OCI-LY1 (cell line): ENCODE data around the gene SLBP.

Experiments used
- H2AFZ ChIP-seq: fragments of 200-600 bp; sonication (generic), shearing (Covaris generic); 2 replicates; pipeline ENCODE4 v1.6.0; 2014; ENCODE audit warnings: antibody characterized with exemption, mild to moderate bottlenecking, low read length
- H3F3A ChIP-seq: fragments of 200-600 bp; sonication (generic), shearing (Covaris generic); 2 replicates; pipeline ENCODE4 v1.6.0; 2014; ENCODE audit warnings: mild to moderate bottlenecking, antibody characterized with exemption, low read length, moderate library complexity; ENCODE audit not compliant: insufficient read depth
- H3K27ac ChIP-seq: fragments of 200-600 bp; sonication (generic); 2 replicates; pipeline ENCODE4 v1.5.1; 2014; ENCODE audit warnings: low read length, mixed run types, mild to moderate bottlenecking, low read depth; ENCODE audit not compliant: poor library complexity, severe bottlenecking
- H3K27me3 ChIP-seq: fragments of 200-600 bp; sonication (generic); 2 replicates; pipeline ENCODE4 v1.6.0; 2014; ENCODE audit warnings: antibody characterized with exemption, mild to moderate bottlenecking, low read length, moderate library complexity; ENCODE audit not compliant: insufficient read depth
- H3K36me3 ChIP-seq: fragments of 200-600 bp; sonication (generic); 2 replicates; pipeline ENCODE4 v1.6.1; 2014; ENCODE audit warnings: mild to moderate bottlenecking, antibody characterized with exemption, low read length, moderate library complexity, mixed read lengths; ENCODE audit not compliant: insufficient read depth
- H3K4me1 ChIP-seq: fragments of 200-600 bp; sonication (generic); 2 replicates; pipeline ENCODE4 v1.5.1; 2014; ENCODE audit warnings: mild to moderate bottlenecking, low read length, moderate library complexity; ENCODE audit not compliant: insufficient read depth, severe bottlenecking
- H3K4me2 ChIP-seq: fragments of 200-600 bp; sonication (generic), shearing (Covaris generic); 2 replicates; pipeline ENCODE4 v1.6.1; 2014; ENCODE audit warnings: low read length
- H3K4me3 ChIP-seq: fragments of 200-600 bp; sonication (generic); 2 replicates; pipeline ENCODE4 v1.5.1; 2014; ENCODE audit warnings: low read length, low read depth, mild to moderate bottlenecking, mixed read lengths; ENCODE audit not compliant: poor library complexity, severe bottlenecking
- H3K79me2 ChIP-seq: fragments of 200-600 bp; shearing (Covaris generic); 2 replicates; pipeline ENCODE4 v1.6.1; 2016; ENCODE audit warnings: mixed run types, low read length, mixed read lengths; ENCODE audit not compliant: insufficient read depth
- H3K9ac ChIP-seq: fragments of 200-600 bp; sonication (generic), shearing (Covaris generic); 2 replicates; pipeline ENCODE4 v1.6.1; 2014; ENCODE audit warnings: mild to moderate bottlenecking, low read length, mixed read lengths
- H3K9me2 ChIP-seq: fragments of 200-600 bp; sonication (generic), shearing (Covaris generic); 2 replicates; pipeline ENCODE4 v1.6.1; 2014; ENCODE audit warnings: low read depth, mild to moderate bottlenecking, low read length, mixed read lengths
- H3K9me3 ChIP-seq: fragments of 200-600 bp; shearing (Covaris generic); 2 replicates; pipeline ENCODE4 v1.6.1; 2014; ENCODE audit warnings: low read length, mixed read lengths
- H4K20me1 ChIP-seq: fragments of 200-600 bp; sonication (generic), shearing (Covaris generic); 2 replicates; pipeline ENCODE4 v1.6.0; 2016; ENCODE audit warnings: mild to moderate bottlenecking, low read length; ENCODE audit not compliant: insufficient read depth
- CTCF ChIP-seq: fragments of 200-600 bp; sonication (generic), shearing (Covaris generic); IDR thresholded peaks from 2 replicates; pipeline ENCODE4 v1.5.1; 2017; ENCODE audit warnings: mild to moderate bottlenecking, antibody characterized with exemption, low read length, moderate library complexity, mixed read lengths
- EZH2 ChIP-seq: fragments of 200-600 bp; sonication (generic), shearing (Covaris generic); IDR thresholded peaks from 2 replicates; pipeline ENCODE4 v1.8.0; 2017; ENCODE audit warnings: borderline replicate concordance, mixed run types, mild to moderate bottlenecking, antibody characterized with exemption, low read length, moderate library complexity, mixed read lengths

Gene SLBP

GRCh38 chr4:1678244-1678643, 33.9 kb downstream of the SLBP start:
- no peak for TF ChIP-seq EZH2
- no peak for TF ChIP-seq CTCF
- no peak overlapping the region for H3K4me3 ChIP-seq
- no peak overlapping the region for H3K4me2 ChIP-seq
- H3K36me3 ChIP-seq, result no peaks in the 10 kb centered on the region
- H3F3A ChIP-seq, result no peaks in the 10 kb centered on the region
- no peaks in the 10 kb centered on the region for H4K20me1 ChIP-seq
- H3K9ac ChIP-seq, result no peak overlapping the region
- no peaks in the 10 kb centered on the region for H3K4me1 ChIP-seq
- H3K9me2 ChIP-seq, result no peaks in the 10 kb centered on the region
- no peak overlapping the region for H3K27ac ChIP-seq
- H3K79me2 ChIP-seq, result no peaks in the 10 kb centered on the region
- H3K9me3 ChIP-seq, result no peaks in the 10 kb centered on the region
- H2AFZ ChIP-seq, result no peak overlapping the region
- H3K27me3 ChIP-seq, result no peaks in the 10 kb centered on the region

DNA sequence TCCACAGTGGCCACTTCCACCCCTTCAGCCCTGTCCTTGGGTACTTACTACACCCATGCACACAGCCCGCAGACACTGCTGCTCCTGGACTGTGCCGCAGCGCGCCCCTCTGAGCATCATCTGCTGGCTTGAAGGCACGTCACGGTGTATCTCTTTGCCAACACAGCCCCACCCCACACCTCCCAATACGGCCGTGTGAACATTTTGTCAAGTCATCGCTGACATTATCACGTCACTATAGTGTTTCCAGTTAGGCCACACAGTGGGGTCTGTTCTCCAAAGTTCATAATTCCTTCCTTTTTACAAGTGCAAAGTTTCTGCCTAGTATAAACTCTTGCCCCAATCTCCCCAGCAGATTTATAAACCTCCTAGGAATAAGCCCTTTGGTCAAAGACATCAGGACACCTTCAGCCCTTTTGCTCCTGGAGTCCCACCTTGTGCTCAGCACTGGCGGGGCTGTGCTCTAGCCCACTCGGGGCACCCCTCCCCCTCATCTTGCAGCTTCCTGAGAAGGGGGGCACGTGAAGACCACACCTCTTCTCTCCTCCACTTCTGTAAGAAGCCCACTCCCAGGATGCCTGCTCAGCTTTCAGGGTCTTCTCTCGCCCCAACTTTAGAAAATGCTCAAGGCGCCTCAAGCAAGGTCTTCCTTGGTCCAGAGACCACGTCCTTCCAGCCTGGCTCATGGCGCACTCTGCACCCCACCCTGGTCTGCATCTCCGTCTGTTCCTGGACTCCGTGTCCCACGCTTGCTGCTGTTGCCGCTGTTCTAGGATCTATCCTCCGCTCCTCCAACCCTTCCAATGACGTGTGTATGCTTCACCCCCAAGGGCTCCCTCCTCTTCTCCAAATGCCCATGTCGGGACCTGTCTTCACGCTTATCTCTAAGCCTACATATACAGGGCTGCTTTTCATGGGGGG, 35.3 kb downstream of the SLBP start:
- no peak overlapping the region for H3K4me3 ChIP-seq
- H3K4me1 ChIP-seq, result no peaks in the 10 kb centered on the region
- no peak overlapping the region for H3K9ac ChIP-seq
- no peak overlapping the region for H3K4me2 ChIP-seq
- H3F3A ChIP-seq, result no peaks in the 10 kb centered on the region
- TF ChIP-seq CTCF (no peak), EZH2 (no peak)
- no peaks in the 10 kb centered on the region for H4K20me1 ChIP-seq
- no peak overlapping the region for H3K27ac ChIP-seq
- H3K9me3 ChIP-seq, result no peaks in the 10 kb centered on the region
- no peaks in the 10 kb centered on the region for H3K79me2 ChIP-seq
- no peaks in the 10 kb centered on the region for H3K36me3 ChIP-seq
- no peaks in the 10 kb centered on the region for H3K27me3 ChIP-seq
- H2AFZ ChIP-seq, result no peak overlapping the region
- H3K9me2 ChIP-seq, result no peaks in the 10 kb centered on the region

DNA sequence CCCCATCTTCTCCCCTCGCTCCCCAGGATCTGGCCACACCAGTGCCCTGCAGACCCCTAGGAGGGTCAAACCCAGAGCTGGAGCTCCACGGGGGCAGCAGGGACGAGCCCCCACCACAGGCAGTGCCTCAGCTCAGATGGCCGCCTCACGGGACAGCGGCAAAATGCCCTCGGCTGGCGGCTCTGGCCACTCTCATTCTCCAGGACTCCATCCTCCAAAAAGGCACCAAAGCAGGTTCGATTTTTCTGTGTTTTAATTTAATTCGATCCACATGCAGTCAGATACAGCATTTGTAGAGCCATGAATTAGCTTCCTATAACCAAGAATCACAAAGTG, 36.3 kb downstream of the SLBP start:
- Histone ChIP-seq H3K4me3 (no peak overlapping the region), H2AFZ (no peak overlapping the region), H3K36me3 (no peaks in the 10 kb centered on the region), H3K4me1 (no peaks in the 10 kb centered on the region), H3K27ac (no peak overlapping the region), H3K9me3 (no peaks in the 10 kb centered on the region), H3K9me2 (no peaks in the 10 kb centered on the region), H4K20me1 (no peaks in the 10 kb centered on the region), H3K79me2 (no peaks in the 10 kb centered on the region), H3K9ac (no peak overlapping the region), H3F3A (no peaks in the 10 kb centered on the region), H3K27me3 (no peaks in the 10 kb centered on the region), H3K4me2 (no peak overlapping the region)
- TF ChIP-seq CTCF, result no peak
- no peak for TF ChIP-seq EZH2
